ENCODE results near the gene TMEM259. TPM values are rescaled to one million over a fixed set of nuclear protein-coding genes. Genes with fewer than 3 reads are reported as not detected.
A peak's percentile ranks its signal among the peaks of the same experiment; 100 is the strongest.

Gene TMEM259
- total and polyA plus RNA-seq, 9 of the 15 experiments (the other 6 are each of a cell fraction or from before 2014, with no cell fraction given), result 0.52 to 231 (median 63.6) TPM

DNA sequence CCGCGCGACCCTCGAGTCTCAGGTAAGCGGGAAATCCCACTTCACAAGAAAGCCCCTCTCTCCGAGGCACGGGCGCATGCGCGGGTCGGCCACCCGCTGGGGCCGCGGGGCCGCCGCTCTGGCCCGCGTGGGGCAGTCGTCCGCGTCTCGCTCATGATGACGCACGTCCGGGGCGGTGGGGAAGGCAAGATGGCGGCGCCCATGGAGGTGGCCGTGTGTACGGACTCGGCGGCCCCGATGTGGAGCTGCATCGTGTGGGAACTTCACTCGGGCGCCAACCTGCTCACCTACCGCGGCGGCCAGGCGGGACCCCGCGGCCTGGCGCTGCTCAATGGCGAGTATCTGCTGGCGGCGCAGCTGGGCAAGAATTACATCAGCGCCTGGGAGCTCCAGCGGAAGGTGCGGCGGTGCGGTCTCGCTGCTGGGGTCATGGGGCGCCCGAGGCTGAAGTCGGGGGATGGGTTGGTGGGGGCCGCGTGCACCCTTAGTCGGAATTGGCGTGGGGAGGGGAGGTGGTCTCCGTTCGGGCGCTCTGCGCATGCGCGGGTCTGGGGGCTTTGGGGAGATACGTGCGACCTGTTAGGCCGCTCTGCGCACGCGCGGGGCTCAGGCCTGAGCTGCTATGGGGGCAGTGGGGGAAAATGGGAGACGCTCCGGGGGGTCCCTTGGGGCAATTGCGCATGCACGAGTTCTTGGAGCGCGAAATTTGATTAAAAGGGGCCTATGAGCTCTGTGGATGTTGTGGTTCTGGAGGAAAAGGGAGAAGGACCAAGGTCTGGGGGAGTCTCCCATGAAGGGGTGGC lies 36.6 kb downstream of the TMEM259 start, which contains the start of gene WDR18 (continued):
- TF ChIP-seq, protein P1, sequence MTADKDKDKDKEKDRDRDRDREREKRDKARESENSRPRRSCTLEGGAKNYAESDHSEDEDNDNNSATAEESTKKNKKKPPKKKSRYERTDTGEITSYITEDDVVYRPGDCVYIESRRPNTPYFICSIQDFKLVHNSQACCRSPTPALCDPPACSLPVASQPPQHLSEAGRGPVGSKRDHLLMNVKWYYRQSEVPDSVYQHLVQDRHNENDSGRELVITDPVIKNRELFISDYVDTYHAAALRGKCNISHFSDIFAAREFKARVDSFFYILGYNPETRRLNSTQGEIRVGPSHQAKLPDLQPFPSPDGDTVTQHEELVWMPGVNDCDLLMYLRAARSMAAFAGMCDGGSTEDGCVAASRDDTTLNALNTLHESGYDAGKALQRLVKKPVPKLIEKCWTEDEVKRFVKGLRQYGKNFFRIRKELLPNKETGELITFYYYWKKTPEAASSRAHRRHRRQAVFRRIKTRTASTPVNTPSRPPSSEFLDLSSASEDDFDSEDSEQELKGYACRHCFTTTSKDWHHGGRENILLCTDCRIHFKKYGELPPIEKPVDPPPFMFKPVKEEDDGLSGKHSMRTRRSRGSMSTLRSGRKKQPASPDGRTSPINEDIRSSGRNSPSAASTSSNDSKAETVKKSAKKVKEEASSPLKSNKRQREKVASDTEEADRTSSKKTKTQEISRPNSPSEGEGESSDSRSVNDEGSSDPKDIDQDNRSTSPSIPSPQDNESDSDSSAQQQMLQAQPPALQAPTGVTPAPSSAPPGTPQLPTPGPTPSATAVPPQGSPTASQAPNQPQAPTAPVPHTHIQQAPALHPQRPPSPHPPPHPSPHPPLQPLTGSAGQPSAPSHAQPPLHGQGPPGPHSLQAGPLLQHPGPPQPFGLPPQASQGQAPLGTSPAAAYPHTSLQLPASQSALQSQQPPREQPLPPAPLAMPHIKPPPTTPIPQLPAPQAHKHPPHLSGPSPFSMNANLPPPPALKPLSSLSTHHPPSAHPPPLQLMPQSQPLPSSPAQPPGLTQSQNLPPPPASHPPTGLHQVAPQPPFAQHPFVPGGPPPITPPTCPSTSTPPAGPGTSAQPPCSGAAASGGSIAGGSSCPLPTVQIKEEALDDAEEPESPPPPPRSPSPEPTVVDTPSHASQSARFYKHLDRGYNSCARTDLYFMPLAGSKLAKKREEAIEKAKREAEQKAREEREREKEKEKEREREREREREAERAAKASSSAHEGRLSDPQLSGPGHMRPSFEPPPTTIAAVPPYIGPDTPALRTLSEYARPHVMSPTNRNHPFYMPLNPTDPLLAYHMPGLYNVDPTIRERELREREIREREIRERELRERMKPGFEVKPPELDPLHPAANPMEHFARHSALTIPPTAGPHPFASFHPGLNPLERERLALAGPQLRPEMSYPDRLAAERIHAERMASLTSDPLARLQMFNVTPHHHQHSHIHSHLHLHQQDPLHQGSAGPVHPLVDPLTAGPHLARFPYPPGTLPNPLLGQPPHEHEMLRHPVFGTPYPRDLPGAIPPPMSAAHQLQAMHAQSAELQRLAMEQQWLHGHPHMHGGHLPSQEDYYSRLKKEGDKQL (CRISPR knock-in tag; IDR thresholded peaks at IDR 0.05; ENCODE audit: borderline replicate concordance), result no peak
- TF ChIP-seq E2F5 (CRISPR knock-in tag; IDR thresholded peaks at IDR 0.05), result no peak
- TF ChIP-seq BRF1 (IDR thresholded peaks at IDR 0.05; ENCODE audit: borderline replicate concordance, extremely low read depth, insufficient read length), result no peak
- no peak for TF ChIP-seq MECOM (CRISPR knock-in tag; IDR thresholded peaks at IDR 0.05)
- no peak for TF ChIP-seq ZNF24 (IDR thresholded peaks at IDR 0.05)
- no peak for TF ChIP-seq NFIX (CRISPR knock-in tag; IDR thresholded peaks at IDR 0.05; ENCODE audit: low read depth)
- peak; percentile 76 for TF ChIP-seq SUPT5H (IDR thresholded peaks at IDR 0.05)
- no peak for TF ChIP-seq SRSF7 (optimal IDR thresholded peaks at IDR 0.05; ENCODE audit: low read depth, low read length)
- TF ChIP-seq ZNF778 (CRISPR knock-in tag; IDR thresholded peaks at IDR 0.05), result no peak
- TF ChIP-seq MYNN (IDR thresholded peaks at IDR 0.05), result no peak
- TF ChIP-seq MYNN (CRISPR knock-in tag; IDR thresholded peaks at IDR 0.05), result no peak
- TF ChIP-seq ZNF274 (IDR thresholded peaks at IDR 0.05; ENCODE audit: borderline replicate concordance, low read depth, low read length), result no peak
- TF ChIP-seq NR2C2 (CRISPR knock-in tag; IDR thresholded peaks at IDR 0.05), result peak; percentile 57; the same call in 1 of the 2 replicates
- peak; percentile 95 for TF ChIP-seq NR2C2 (tag; IDR thresholded peaks at IDR 0.05)
- TF ChIP-seq ETV6 (IDR thresholded peaks at IDR 0.05; ENCODE audit: borderline replicate concordance in 1 of 2, low read depth in 2 of 2, low read length in 1 of 2), result no peak
- TF ChIP-seq ETV6 (CRISPR knock-in tag; IDR thresholded peaks at IDR 0.05; ENCODE audit: borderline replicate concordance), result no peak
- no peak for TF ChIP-seq NCOA2 (IDR thresholded peaks at IDR 0.05; ENCODE audit: partially characterized antibody in 2 of 2)
- TF ChIP-seq SIX5 (IDR thresholded peaks at IDR 0.05; ENCODE audit: borderline replicate concordance in 1 of 2, insufficient read depth in 1 of 2, low read depth in 1 of 2, low read length in 2 of 2), result peak; percentile 69 to 78; a peak in 3 of 4 replicates
- no peak for TF ChIP-seq DACH1 (IDR thresholded peaks at IDR 0.05; ENCODE audit: partially characterized antibody)
- TF ChIP-seq ZNF766 (CRISPR knock-in tag; conservative IDR thresholded peaks at IDR 0.05), result no peak
- peak; percentile 99 for TF ChIP-seq SIN3B (IDR thresholded peaks at IDR 0.05; ENCODE audit: low read depth)
- no peak for TF ChIP-seq CBX1 (IDR thresholded peaks at IDR 0.05; ENCODE audit: low read depth)
- TF ChIP-seq YY1 (IDR thresholded peaks at IDR 0.05; ENCODE audit: borderline replicate concordance in 1 of 3, control insufficient read depth in 1 of 3, extremely low read depth in 1 of 3, insufficient read depth in 3 of 3, insufficient read length in 1 of 3, insufficient replicate concordance in 2 of 3, low read depth in 1 of 3, low read length in 2 of 3), result peak; percentile 99
